GM18951 (cell line): ENCODE data around the gene TMEM258.

Experiments used
- POLR2A ChIP-seq: IDR thresholded peaks from 4 replicates; pipeline ENCODE4 v1.6.1; 2011; ENCODE audit warnings: mild to moderate bottlenecking; ENCODE audit not compliant: insufficient read length, insufficient read depth; ENCODE audit errors: extremely low read depth
- in situ Hi-C: fragments of 300-500 bp; cut with MboI; formaldehyde crosslinking; loops from one replicate; pipeline ENCODE4 v1.12.0; 2022; ENCODE audit warnings: low sequenced_read_pairs, mixed read lengths, inconsistent platforms; ENCODE audit not compliant: unreplicated experiment

The TMEM258 gene

DNA sequence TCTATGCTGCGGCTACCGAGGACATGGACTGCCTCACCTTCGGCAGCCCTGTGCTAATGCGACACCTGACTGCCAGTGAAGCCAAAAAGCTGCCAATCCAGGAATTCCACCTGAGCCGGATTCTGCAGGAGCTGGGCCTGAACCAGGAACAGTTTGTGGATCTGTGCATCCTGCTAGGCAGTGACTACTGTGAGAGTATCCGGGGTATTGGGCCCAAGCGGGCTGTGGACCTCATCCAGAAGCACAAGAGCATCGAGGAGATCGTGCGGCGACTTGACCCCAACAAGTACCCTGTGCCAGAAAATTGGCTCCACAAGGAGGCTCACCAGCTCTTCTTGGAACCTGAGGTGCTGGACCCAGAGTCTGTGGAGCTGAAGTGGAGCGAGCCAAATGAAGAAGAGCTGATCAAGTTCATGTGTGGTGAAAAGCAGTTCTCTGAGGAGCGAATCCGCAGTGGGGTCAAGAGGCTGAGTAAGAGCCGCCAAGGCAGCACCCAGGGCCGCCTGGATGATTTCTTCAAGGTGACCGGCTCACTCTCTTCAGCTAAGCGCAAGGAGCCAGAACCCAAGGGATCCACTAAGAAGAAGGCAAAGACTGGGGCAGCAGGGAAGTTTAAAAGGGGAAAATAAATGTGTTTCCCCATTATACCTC, 3.6 kb upstream of the TMEM258 start:
- in situ Hi-C loops = no loop called here
- no peak for TF ChIP-seq POLR2A

DNA sequence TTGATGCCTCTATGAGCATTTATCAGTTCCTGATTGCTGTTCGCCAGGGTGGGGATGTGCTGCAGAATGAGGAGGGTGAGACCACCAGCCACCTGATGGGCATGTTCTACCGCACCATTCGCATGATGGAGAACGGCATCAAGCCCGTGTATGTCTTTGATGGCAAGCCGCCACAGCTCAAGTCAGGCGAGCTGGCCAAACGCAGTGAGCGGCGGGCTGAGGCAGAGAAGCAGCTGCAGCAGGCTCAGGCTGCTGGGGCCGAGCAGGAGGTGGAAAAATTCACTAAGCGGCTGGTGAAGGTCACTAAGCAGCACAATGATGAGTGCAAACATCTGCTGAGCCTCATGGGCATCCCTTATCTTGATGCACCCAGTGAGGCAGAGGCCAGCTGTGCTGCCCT, 3.1 kb upstream of the TMEM258 start:
- in situ Hi-C loops = no loop called here
- no peak for TF ChIP-seq POLR2A

- TF ChIP-seq POLR2A = no peak
Observed at GRCh38 chr11:61794579-61794978, 2.2 kb upstream of the TMEM258 start.

DNA sequence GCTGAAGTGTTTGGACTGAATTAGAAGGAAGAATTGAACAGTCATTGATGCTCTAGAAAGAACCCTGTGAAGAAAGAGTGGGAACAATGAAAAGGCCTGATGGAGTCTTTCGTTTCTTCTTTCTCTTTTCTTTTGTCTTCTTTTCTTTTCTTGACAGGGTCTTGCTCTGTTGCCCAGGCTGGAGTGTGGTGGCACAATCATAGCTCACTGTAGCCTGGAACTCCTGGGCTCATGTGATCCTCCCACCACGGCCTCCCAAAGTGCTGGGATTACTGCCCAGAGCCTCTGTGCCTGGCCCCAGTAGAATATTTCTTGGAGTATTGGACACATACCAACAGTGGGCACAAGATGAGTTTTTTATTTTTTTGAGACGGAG, 1.4 kb upstream of the TMEM258 start:
- TF ChIP-seq POLR2A = no peak
- in situ Hi-C loops = no loop called here

More at GRCh38 chr11:61794579-61794978, 2.2 kb upstream of the TMEM258 start:
- in situ Hi-C loops = no loop called here

- TF ChIP-seq POLR2A = no peak
- in situ Hi-C loops = no loop called here
Observed at GRCh38 chr11:61793083-61793828, 857 bp upstream of the TMEM258 start.

DNA sequence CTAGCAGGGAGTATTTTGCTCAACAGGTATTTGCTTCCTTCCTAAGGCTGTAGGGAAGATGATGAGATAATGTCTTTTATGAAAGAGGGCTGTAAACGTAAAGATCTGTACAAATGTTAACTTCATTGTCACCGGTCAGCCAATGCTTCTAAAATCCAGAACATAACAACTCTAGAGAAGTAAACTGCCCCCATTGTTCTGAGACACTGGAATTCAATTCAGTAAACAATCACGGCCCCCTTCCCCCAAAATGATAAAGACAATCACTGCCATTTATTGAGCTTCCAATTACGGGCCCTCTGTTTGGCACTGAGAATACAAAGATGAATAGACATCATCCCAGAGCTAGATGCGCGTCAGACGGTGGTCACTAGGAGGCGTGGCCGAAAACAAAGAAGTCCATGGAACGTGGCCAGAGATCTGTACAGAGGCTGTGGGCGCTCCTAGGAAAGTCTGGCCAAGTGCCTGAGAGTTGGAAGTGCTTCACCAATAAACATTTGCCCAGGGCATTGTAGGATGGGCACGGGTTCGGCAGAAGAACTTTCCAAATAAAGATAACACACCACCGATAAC, 576 bp downstream of the TMEM258 start:
- in situ Hi-C loops = no loop called here
- no peak for TF ChIP-seq POLR2A

DNA sequence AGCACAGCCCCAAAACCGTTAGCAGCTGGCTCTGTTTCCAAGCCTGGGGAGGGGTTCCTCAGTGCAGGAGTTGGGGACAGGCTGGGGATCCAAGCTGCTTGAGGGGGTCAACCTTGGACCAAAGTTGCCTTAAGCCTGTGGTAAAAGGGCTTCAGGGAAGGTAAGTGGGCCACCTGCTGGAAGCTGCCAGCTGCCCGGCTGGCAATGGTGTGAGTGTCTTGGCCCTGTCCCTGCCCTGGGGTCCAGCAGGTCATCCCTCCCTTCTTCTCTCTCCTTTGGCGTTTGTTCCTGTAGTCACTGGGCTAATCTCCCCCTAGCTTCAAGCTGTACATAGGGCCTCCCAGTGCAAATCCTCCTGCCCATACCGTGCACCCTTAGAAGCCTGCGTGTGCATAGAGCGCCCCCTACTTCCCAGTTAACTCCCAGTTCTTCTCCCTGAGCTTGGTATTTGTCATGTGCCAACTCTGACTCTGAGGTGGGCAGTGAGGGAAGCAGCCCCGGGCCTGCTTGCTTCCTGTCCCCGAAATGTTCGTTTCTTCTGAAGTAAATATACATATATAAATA, 4.4 kb downstream of the TMEM258 start:
- no peak for TF ChIP-seq POLR2A
- in situ Hi-C loops = no loop called here

DNA sequence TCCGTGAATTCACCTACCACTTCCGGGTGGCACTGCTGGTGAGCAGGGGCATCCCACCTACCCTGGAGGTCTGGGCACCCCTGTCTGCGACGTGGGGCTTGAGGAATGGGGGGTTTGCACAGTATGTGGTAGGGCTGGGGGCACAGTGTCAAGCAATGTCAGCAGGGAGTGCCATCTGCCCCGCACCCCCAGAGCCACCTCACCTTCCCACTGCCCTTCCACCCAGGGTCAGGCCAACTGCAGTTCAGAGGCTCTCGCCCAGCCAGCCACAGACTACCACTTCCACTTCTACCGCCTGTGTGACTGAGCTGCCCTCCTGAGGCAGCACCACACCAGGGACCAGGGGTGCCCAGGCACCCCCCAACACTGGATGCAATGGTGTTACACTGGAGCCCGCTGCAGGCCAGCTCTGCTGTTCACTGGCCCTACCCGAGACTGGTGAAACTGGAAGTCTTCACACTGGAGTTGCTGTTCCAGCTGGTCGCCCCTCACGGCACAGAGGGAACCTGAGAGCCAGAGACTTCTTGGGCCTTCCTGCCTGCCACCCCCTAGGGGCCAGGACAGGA, 6.5 kb downstream of the TMEM258 start:
- in situ Hi-C loops = no loop called here
- no peak for TF ChIP-seq POLR2A

- in situ Hi-C loops = no loop called here
- no peak for TF ChIP-seq POLR2A
Observed at GRCh38 chr11:61784506-61784805, 7.9 kb downstream of the TMEM258 start.

GRCh38 chr11:61783717-61784505, 8.5 kb downstream of the TMEM258 start:
- no peak for TF ChIP-seq POLR2A
- in situ Hi-C loops = no loop called here

- in situ Hi-C loops = no loop called here
- no peak for TF ChIP-seq POLR2A
Observed at GRCh38 chr11:61782841-61783240, 9.6 kb downstream of the TMEM258 start.

- no peak for TF ChIP-seq POLR2A
- in situ Hi-C loops = no loop called here
Observed at GRCh38 chr11:61782299-61782698, 10.1 kb downstream of the TMEM258 start.

- in situ Hi-C loops = no loop called here
- TF ChIP-seq POLR2A = no peak
Observed at GRCh38 chr11:61781585-61781984, 10.8 kb downstream of the TMEM258 start.
